Mesenchymal stem cell (in vitro differentiated cells and primary cell): Measurements from ENCODE around the gene XPR1.
"Not testable (repeated sequence)": the region's sequence is repeated elsewhere in the genome, so short reads cannot be mapped to it uniquely, and the experiment has no call there.

Experiments
- DNase-seq: peaks from one replicate; pipeline ENCODE4 v3.0.0-alpha.2; 2013
- H2AFZ ChIP-seq: one replicate; pipeline ENCODE4 v1.6.1; 2013; ENCODE audit warnings: low read depth, mild to moderate bottlenecking, control low read depth, inconsistent platforms, low read length, moderate library complexity
- H2AK5ac ChIP-seq: 2 replicates; pipeline ENCODE4 v1.6.1; 2013; ENCODE audit warnings: low read length, moderate library complexity, mild to moderate bottlenecking, inconsistent platforms; ENCODE audit not compliant: severe bottlenecking
- H2BK120ac ChIP-seq: one replicate; pipeline ENCODE4 v1.6.1; 2013; ENCODE audit warnings: low read depth, mild to moderate bottlenecking, inconsistent platforms, low read length, moderate library complexity
- H2BK12ac ChIP-seq, 2 experiments: one replicate each; pipeline ENCODE4 v1.6.1; 2013; ENCODE audit warnings: inconsistent platforms in 2 of 2, low read length in 2 of 2, mild to moderate bottlenecking in 2 of 2, moderate library complexity in 2 of 2, control low read depth in 1 of 2
- H2BK15ac ChIP-seq: one replicate; pipeline ENCODE4 v1.6.1; 2013; ENCODE audit warnings: mild to moderate bottlenecking, low read depth, inconsistent platforms; ENCODE audit not compliant: poor library complexity, severe bottlenecking
- H2BK5ac ChIP-seq: 2 replicates; pipeline ENCODE4 v1.6.1; 2013; ENCODE audit warnings: low read depth, mild to moderate bottlenecking, low read length, control low read depth, inconsistent platforms; ENCODE audit not compliant: poor library complexity, severe bottlenecking
- H3K14ac ChIP-seq, 2 experiments: one replicate each; pipeline ENCODE4 v1.6.1; 2013; ENCODE audit warnings: inconsistent platforms in 2 of 2, low read length in 2 of 2, control low read depth in 1 of 2, mild to moderate bottlenecking in 1 of 2, moderate library complexity in 1 of 2
- H3K18ac ChIP-seq, 2 experiments: one replicate each; pipeline ENCODE4 v1.6.1; 2013; ENCODE audit warnings: inconsistent platforms in 2 of 2, low read length in 2 of 2, control low read depth in 1 of 2, low read depth in 1 of 2, mild to moderate bottlenecking in 1 of 2
- H3K23ac ChIP-seq, 2 experiments: one replicate each; pipeline ENCODE4 v1.6.1; 2013; ENCODE audit warnings: inconsistent platforms in 2 of 2, low read length in 2 of 2, mild to moderate bottlenecking in 2 of 2, moderate library complexity in 2 of 2, control low read depth in 1 of 2
- H3K27ac ChIP-seq: 2 replicates; pipeline ENCODE4 v1.5.1; 2013; ENCODE audit warnings: mild to moderate bottlenecking, moderate library complexity, low read length, control low read depth, inconsistent platforms; ENCODE audit not compliant: poor library complexity, severe bottlenecking
- H3K27me3 ChIP-seq, 2 experiments: 2 replicates each; pipeline versions ENCODE4 v1.6.1 to v1.7.0; 2013; ENCODE audit warnings: low read length in 2 of 2, mild to moderate bottlenecking in 2 of 2, moderate library complexity in 2 of 2, control low read depth in 1 of 2, inconsistent platforms in 1 of 2; ENCODE audit not compliant: control insufficient read depth in 1 of 2, insufficient read depth in 1 of 2
- H3K36me3 ChIP-seq, 2 experiments: 2 replicates each; pipeline versions ENCODE4 v1.6.1 to v1.7.0; 2013; ENCODE audit warnings: low read length in 2 of 2, control low read depth in 1 of 2, inconsistent platforms in 1 of 2, low read depth in 1 of 2, mild to moderate bottlenecking in 1 of 2; ENCODE audit not compliant: insufficient read depth in 2 of 2, control insufficient read depth in 1 of 2
- H3K4ac ChIP-seq, 2 experiments: one replicate each; pipeline ENCODE4 v1.6.1; 2013; ENCODE audit warnings: inconsistent platforms in 2 of 2, low read length in 2 of 2, mild to moderate bottlenecking in 2 of 2, moderate library complexity in 2 of 2, control low read depth in 1 of 2, low read depth in 1 of 2
- H3K4me1 ChIP-seq: 2 replicates; pipeline ENCODE4 v1.6.1; 2013; ENCODE audit warnings: low read depth, low read length, control low read depth; ENCODE audit not compliant: control insufficient read depth, insufficient read depth
- H3K4me2 ChIP-seq: 2 replicates; pipeline ENCODE4 v1.6.1; 2013; ENCODE audit warnings: low read length, mild to moderate bottlenecking, inconsistent platforms; ENCODE audit not compliant: poor library complexity, severe bottlenecking
- H3K4me3 ChIP-seq, 2 experiments: 2 replicates each; pipeline versions ENCODE4 v1.5.1 to v1.7.0; 2013; ENCODE audit warnings: low read length in 2 of 2, mild to moderate bottlenecking in 2 of 2, control low read depth in 1 of 2, low read depth in 1 of 2; ENCODE audit not compliant: insufficient read depth in 1 of 2
- H3K79me1 ChIP-seq: replicated peaks from 2 replicates; pipeline ENCODE4 v1.6.1; 2013; ENCODE audit warnings: mild to moderate bottlenecking, control low read depth, low read length, inconsistent platforms; ENCODE audit not compliant: poor library complexity, severe bottlenecking
- H3K9ac ChIP-seq: 2 replicates; pipeline ENCODE4 v1.7.0; 2013; ENCODE audit warnings: mild to moderate bottlenecking, low read length, moderate library complexity
- H3K9me3 ChIP-seq: 2 replicates; pipeline ENCODE4 v1.7.0; 2013; ENCODE audit warnings: mild to moderate bottlenecking, low read length; ENCODE audit not compliant: control insufficient read depth
- H4K8ac ChIP-seq: one replicate; pipeline ENCODE4 v1.6.1; 2013; ENCODE audit warnings: inconsistent platforms, mild to moderate bottlenecking, low read length, moderate library complexity
- H4K91ac ChIP-seq: one replicate; pipeline ENCODE4 v1.6.1; 2013; ENCODE audit warnings: mild to moderate bottlenecking, low read length, inconsistent platforms
- WGBS: methylation state at CpG from one replicate; pipeline ENCODE4 v1.1.7; 2013; ENCODE audit warnings: mixed read lengths; 5-methylcytosine and 5-hydroxymethylcytosine counted together

Gene XPR1

GRCh38 chr1:180683117-180683516, 51.3 kb downstream of the XPR1 start:
- H3K27me3 ChIP-seq, DNase-seq, H3K18ac ChIP-seq, H2BK5ac ChIP-seq, H4K8ac ChIP-seq, H3K4me1 ChIP-seq, H2BK12ac ChIP-seq, H2BK15ac ChIP-seq, H3K4me3 ChIP-seq, H3K23ac ChIP-seq, H2AFZ ChIP-seq, H2BK120ac ChIP-seq, H3K4ac ChIP-seq, H2AK5ac ChIP-seq, H4K91ac ChIP-seq, H3K14ac ChIP-seq, H3K9ac ChIP-seq, H3K9me3 ChIP-seq, H3K27ac ChIP-seq, H3K79me1 ChIP-seq, H3K4me2 ChIP-seq, H3K36me3 ChIP-seq: not testable (repeated sequence)
- WGBS = 100% methylated on average over 2 of the region's 3 CpGs

GRCh38 chr1:180691322-180691913, 59.6 kb downstream of the XPR1 start:
- H3K18ac ChIP-seq = no peak overlapping the region
- no peak overlapping the region for H2AFZ ChIP-seq
- H3K4me3 ChIP-seq = no peak overlapping the region
- no peak overlapping the region for H3K4ac ChIP-seq
- no peaks in the 10 kb centered on the region for H3K27me3 ChIP-seq
- no CpG with 5 or more reads among the region's 2 CpGs for WGBS
- H2BK5ac ChIP-seq = no peak overlapping the region
- no peaks in the 10 kb centered on the region for H3K4me1 ChIP-seq
- peaks cover 3% of the 10 kb centered on the region for H3K9me3 ChIP-seq
- no peak overlapping the region for H2AK5ac ChIP-seq
- DNase-seq = no peak
- H3K4me2 ChIP-seq = no peak overlapping the region
- no peak overlapping the region for H2BK120ac ChIP-seq
- no peak overlapping the region for H3K9ac ChIP-seq
- H2BK12ac ChIP-seq = no peak overlapping the region
- no peak overlapping the region for H2BK15ac ChIP-seq
- H3K23ac ChIP-seq = no peak overlapping the region
- no peak overlapping the region for H3K14ac ChIP-seq
- peaks cover 7% of the 10 kb centered on the region for H3K79me1 ChIP-seq
- H3K36me3 ChIP-seq = no peaks in the 10 kb centered on the region
- H4K8ac ChIP-seq = no peak overlapping the region
- H3K27ac ChIP-seq = no peak overlapping the region
- no peak overlapping the region for H4K91ac ChIP-seq

GRCh38 chr1:180693564-180694244, 61.9 kb downstream of the XPR1 start:
- no peak overlapping the region for H4K91ac ChIP-seq
- H2BK5ac ChIP-seq = no peak overlapping the region
- H3K14ac ChIP-seq = no peak overlapping the region
- no peak overlapping the region for H3K23ac ChIP-seq
- H2AFZ ChIP-seq = no peak overlapping the region
- no peak overlapping the region for H2BK12ac ChIP-seq
- WGBS = 100% methylated on average over 3 of the region's 5 CpGs
- H3K79me1 ChIP-seq = peaks cover 7% of the 10 kb centered on the region
- H3K9ac ChIP-seq = no peak overlapping the region
- H3K4ac ChIP-seq = no peak overlapping the region
- H4K8ac ChIP-seq = no peak overlapping the region
- H3K27me3 ChIP-seq = no peaks in the 10 kb centered on the region
- H3K18ac ChIP-seq = no peak overlapping the region
- H3K9me3 ChIP-seq = peaks cover 20% of the 10 kb centered on the region
- H3K27ac ChIP-seq = no peak overlapping the region
- DNase-seq = no peak
- no peak overlapping the region for H2BK120ac ChIP-seq
- no peak overlapping the region for H3K4me3 ChIP-seq
- H2BK15ac ChIP-seq = no peak overlapping the region
- H2AK5ac ChIP-seq = no peak overlapping the region
- no peak overlapping the region for H3K4me2 ChIP-seq
- H3K36me3 ChIP-seq = no peaks in the 10 kb centered on the region
- no peaks in the 10 kb centered on the region for H3K4me1 ChIP-seq

- Histone ChIP-seq H4K8ac (no peak overlapping the region), H4K91ac (no peak overlapping the region), H3K9me3 (peaks cover 24% of the 10 kb centered on the region), H2AFZ (no peak overlapping the region), H2BK120ac (no peak overlapping the region), H3K9ac (no peak overlapping the region), H2BK12ac (no peak overlapping the region), H2BK15ac (no peak overlapping the region), H2BK5ac (no peak overlapping the region), H3K18ac (no peak overlapping the region), H3K4me3 (no peak overlapping the region), H3K14ac (no peak overlapping the region), H2AK5ac (no peak overlapping the region), H3K4me1 (no peaks in the 10 kb centered on the region), H3K27ac (no peak overlapping the region), H3K36me3 (no peaks in the 10 kb centered on the region), H3K4me2 (no peak overlapping the region), H3K79me1 (peaks cover 5% of the 10 kb centered on the region), H3K23ac (no peak overlapping the region), H3K4ac (no peak overlapping the region), H3K27me3 (no peaks in the 10 kb centered on the region)
- WGBS = 94% methylated on average over 8 of the region's 8 CpGs
- no peak for DNase-seq
These were observed 63.5 kb downstream of the XPR1 start for GRCh38 chr1:180695282-180695681.
